Activated CD4-positive, alpha-beta T cell treated with anti-CD3 and anti-CD28 coated beads, Interleukin-2, amount 10 ng/mL, durations not matched to agents 7 days and 5 days (primary cell): ENCODE results near the gene DECR2. TPM values are rescaled to one million over a fixed set of nuclear protein-coding genes. Genes with fewer than 3 reads are reported as not detected.

Experiments
- CTCF ChIA-PET: fragments of 350-600 bp; sonication (Branson Sonifier 250); formaldehyde crosslinking; loops from one replicate; lab custom pipeline; 2021; ENCODE audit warnings: antibody characterized with exemption; lab: Charles Lee
- POLR2A ChIA-PET: fragments of 350-600 bp; sonication (Branson Sonifier 250); formaldehyde crosslinking; loops from one replicate; lab custom pipeline; 2021; ENCODE audit warnings: antibody characterized with exemption; lab: Charles Lee
- DNase-seq: peaks from one replicate; pipeline ENCODE4 v3.0.0-alpha.2; 2020
- H3K27ac Mint-ChIP-seq: one replicate; pipeline ENCODE4 v1.8.0; 2021; ENCODE audit warnings: mild to moderate bottlenecking, moderate library complexity, mixed read lengths
- H3K27me3 Mint-ChIP-seq: one replicate; pipeline ENCODE4 v1.8.0; 2021; ENCODE audit warnings: mixed read lengths
- H3K36me3 Mint-ChIP-seq: one replicate; pipeline ENCODE4 v1.8.0; 2021; ENCODE audit warnings: low read depth, mixed read lengths
- H3K4me1 Mint-ChIP-seq: one replicate; pipeline ENCODE4 v1.8.0; 2021; ENCODE audit warnings: mixed read lengths
- H3K4me3 Mint-ChIP-seq: one replicate; pipeline ENCODE4 v1.8.0; 2021; ENCODE audit warnings: mild to moderate bottlenecking, moderate library complexity, mixed read lengths
- H3K9me3 Mint-ChIP-seq: one replicate; pipeline ENCODE4 v1.8.0; 2021; ENCODE audit warnings: mixed read lengths
- total RNA-seq, 2 experiments: library from RNA; stranded (reverse); gene quantifications; one replicate each; pipeline ENCODE4 v1.2.3, GENCODE V29; 2021

Gene DECR2
- 1 to 10 TPM; 5.3 to 6.9 TPM for total RNA-seq

- POLR2A ChIA-PET, result no interaction called here
- Mint-ChIP-seq H3K27ac (peak within 1 kb of the TSS; percentile 91), H3K27me3 (peaks cover 1% of the 10 kb centered on the region), H3K4me1 (peaks cover 18% of the 10 kb centered on the region), H3K36me3 (no peaks in the 10 kb centered on the region), H3K4me3 (peak within 1 kb of the TSS; percentile 87), H3K9me3 (no peaks in the 10 kb centered on the region)
- CTCF ChIA-PET, result interaction anchor here (0.8 to 1.2 kb wide), 2 partner anchors 9 to 14 kb away, joined by 3 read pairs; no protein-coding TSS in a partner anchor
- peak; percentile 97 for DNase-seq
These were observed at the start of gene DECR2 for GRCh38 chr16:401468-402348. DECR2 (plus strand) TSS chr16:401885; CDS start chr16:401964, 79 bp downstream.

- Mint-ChIP-seq H3K4me1 (peaks cover 38% of the 10 kb centered on the region), H3K27ac (peak within 1 kb of the TSS; percentile 92)
- CTCF ChIA-PET, result interaction anchor here (0.6 to 2.0 kb wide), 8 partner anchors 9 to 183 kb away, joined by 3 to 5 read pairs (median 4); no protein-coding TSS in a partner anchor
These were observed 48.9 kb upstream of the DECR2 start, which contains the start of gene AXIN1 for GRCh38 chr16:352547-353403. AXIN1 (minus strand) TSS chr16:352723; CDS start chr16:347025, 5,698 bp downstream.

GRCh38 chr16:353404-354290, 48.0 kb upstream of the DECR2 start:
- POLR2A ChIA-PET, result interaction anchor here (0.5 kb wide), 1 partner anchor 119 kb away, joined by 3 read pairs; no protein-coding TSS in a partner anchor
- H3K4me1 Mint-ChIP-seq, result peaks cover 34% of the 10 kb centered on the region
- H3K4me3 Mint-ChIP-seq, result peak overlapping the region; percentile 65
- H3K27me3 Mint-ChIP-seq, result no peaks in the 10 kb centered on the region
- peak overlapping the region; percentile 54 for H3K27ac Mint-ChIP-seq
- CTCF ChIA-PET, result interaction anchor here (0.6 to 1.4 kb wide), 7 partner anchors 9 to 184 kb away, joined by 3 to 5 read pairs (median 3); no protein-coding TSS in a partner anchor
- no peaks in the 10 kb centered on the region for H3K9me3 Mint-ChIP-seq
- peaks cover 8% of the 10 kb centered on the region for H3K36me3 Mint-ChIP-seq
- DNase-seq, result no peak

More at GRCh38 chr16:352547-353403, 48.9 kb upstream of the DECR2 start, which contains the start of gene AXIN1:
- peaks cover 8% of the 10 kb centered on the region for H3K36me3 Mint-ChIP-seq
- H3K4me3 Mint-ChIP-seq, result peak within 1 kb of the TSS; percentile 90
- POLR2A ChIA-PET, result interaction anchor here (0.5 kb wide), 1 partner anchor 118 kb away, joined by 3 read pairs; no protein-coding TSS in a partner anchor
- H3K9me3 Mint-ChIP-seq, result no peaks in the 10 kb centered on the region
- no peaks in the 10 kb centered on the region for H3K27me3 Mint-ChIP-seq
- peak; percentile 100 for DNase-seq

GRCh38 chr16:354291-354881, 47.3 kb upstream of the DECR2 start:
- peak overlapping the region; percentile 65 for H3K4me3 Mint-ChIP-seq
- ChIA-PET CTCF (interaction anchor here (1.3 kb wide), 1 partner anchor 11 kb away, joined by 5 read pairs; no protein-coding TSS in a partner anchor), POLR2A (no interaction called here)
- H3K9me3 Mint-ChIP-seq, result no peaks in the 10 kb centered on the region
- peaks cover 8% of the 10 kb centered on the region for H3K36me3 Mint-ChIP-seq
- peak overlapping the region; percentile 54 for H3K27ac Mint-ChIP-seq
- DNase-seq, result no peak
- H3K27me3 Mint-ChIP-seq, result no peaks in the 10 kb centered on the region
- peaks cover 32% of the 10 kb centered on the region for H3K4me1 Mint-ChIP-seq

- Mint-ChIP-seq H3K4me3 (peak overlapping the region; percentile 65), H3K36me3 (peaks cover 6% of the 10 kb centered on the region), H3K27ac (peak overlapping the region; percentile 87), H3K4me1 (peaks cover 31% of the 10 kb centered on the region), H3K9me3 (no peaks in the 10 kb centered on the region), H3K27me3 (no peaks in the 10 kb centered on the region)
- ChIA-PET POLR2A (no interaction called here), CTCF (interaction anchor here (1.3 kb wide), 1 partner anchor 10 kb away, joined by 5 read pairs; no protein-coding TSS in a partner anchor)
- DNase-seq, result peak; percentile 57
These were observed 46.7 kb upstream of the DECR2 start for GRCh38 chr16:354971-355461.

- Mint-ChIP-seq H3K27me3 (no peaks in the 10 kb centered on the region), H3K27ac (no peak overlapping the region), H3K36me3 (no peaks in the 10 kb centered on the region), H3K4me3 (no peak overlapping the region), H3K4me1 (peaks cover 18% of the 10 kb centered on the region), H3K9me3 (no peaks in the 10 kb centered on the region)
- ChIA-PET POLR2A (no interaction called here), CTCF (interaction anchor here (1.2 kb wide), 1 partner anchor 227 kb away, joined by 3 read pairs; no protein-coding TSS in a partner anchor)
- no peak for DNase-seq
These were observed 44.9 kb upstream of the DECR2 start for GRCh38 chr16:356741-357140.

GRCh38 chr16:359067-359763, 42.5 kb upstream of the DECR2 start:
- Mint-ChIP-seq H3K4me3 (no peak overlapping the region), H3K27ac (no peak overlapping the region), H3K36me3 (no peaks in the 10 kb centered on the region), H3K27me3 (no peaks in the 10 kb centered on the region), H3K4me1 (peaks cover 19% of the 10 kb centered on the region), H3K9me3 (no peaks in the 10 kb centered on the region)
- POLR2A ChIA-PET, result no interaction called here
- CTCF ChIA-PET, result no interaction called here
- no peak for DNase-seq

GRCh38 chr16:359871-360697, 41.6 kb upstream of the DECR2 start:
- H3K27ac Mint-ChIP-seq, result no peak overlapping the region
- ChIA-PET CTCF (no interaction called here), POLR2A (no interaction called here)
- no peak for DNase-seq
- H3K4me1 Mint-ChIP-seq, result peaks cover 14% of the 10 kb centered on the region
- no peak overlapping the region for H3K4me3 Mint-ChIP-seq
- no peaks in the 10 kb centered on the region for H3K9me3 Mint-ChIP-seq
- H3K27me3 Mint-ChIP-seq, result no peaks in the 10 kb centered on the region
- H3K36me3 Mint-ChIP-seq, result no peaks in the 10 kb centered on the region

GRCh38 chr16:360698-361336, 40.9 kb upstream of the DECR2 start:
- no peaks in the 10 kb centered on the region for H3K9me3 Mint-ChIP-seq
- peaks cover 6% of the 10 kb centered on the region for H3K4me1 Mint-ChIP-seq
- no peaks in the 10 kb centered on the region for H3K36me3 Mint-ChIP-seq
- no peak overlapping the region for H3K27ac Mint-ChIP-seq
- H3K27me3 Mint-ChIP-seq, result no peaks in the 10 kb centered on the region
- no peak for DNase-seq
- ChIA-PET CTCF (interaction anchor here (1.8 to 2.6 kb wide), 2 partner anchors 243 to 264 kb away, joined by 8 to 10 read pairs; no protein-coding TSS in a partner anchor), POLR2A (no interaction called here)
- no peak overlapping the region for H3K4me3 Mint-ChIP-seq
